Posterior cingulate gyrus (tissue), 11 donors: ENCODE results near the gene SNX7.

Experiments used
- DNase-seq, 10 donors: peaks; one replicate each; pipeline versions ENCODE4 v3.0.0 to v3.0.0-alpha.2; 2020 to 2021; ENCODE audit warnings: mixed read lengths in 3 of 10
- intact Hi-C: fragments of 100-400 bp; cut with DNase I; formaldehyde crosslinking; loops from one replicate; pipeline ENCODE4 v1.15.1; 2023

SNX7 gene, protein sequence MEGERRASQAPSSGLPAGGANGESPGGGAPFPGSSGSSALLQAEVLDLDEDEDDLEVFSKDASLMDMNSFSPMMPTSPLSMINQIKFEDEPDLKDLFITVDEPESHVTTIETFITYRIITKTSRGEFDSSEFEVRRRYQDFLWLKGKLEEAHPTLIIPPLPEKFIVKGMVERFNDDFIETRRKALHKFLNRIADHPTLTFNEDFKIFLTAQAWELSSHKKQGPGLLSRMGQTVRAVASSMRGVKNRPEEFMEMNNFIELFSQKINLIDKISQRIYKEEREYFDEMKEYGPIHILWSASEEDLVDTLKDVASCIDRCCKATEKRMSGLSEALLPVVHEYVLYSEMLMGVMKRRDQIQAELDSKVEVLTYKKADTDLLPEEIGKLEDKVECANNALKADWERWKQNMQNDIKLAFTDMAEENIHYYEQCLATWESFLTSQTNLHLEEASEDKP

DNA sequence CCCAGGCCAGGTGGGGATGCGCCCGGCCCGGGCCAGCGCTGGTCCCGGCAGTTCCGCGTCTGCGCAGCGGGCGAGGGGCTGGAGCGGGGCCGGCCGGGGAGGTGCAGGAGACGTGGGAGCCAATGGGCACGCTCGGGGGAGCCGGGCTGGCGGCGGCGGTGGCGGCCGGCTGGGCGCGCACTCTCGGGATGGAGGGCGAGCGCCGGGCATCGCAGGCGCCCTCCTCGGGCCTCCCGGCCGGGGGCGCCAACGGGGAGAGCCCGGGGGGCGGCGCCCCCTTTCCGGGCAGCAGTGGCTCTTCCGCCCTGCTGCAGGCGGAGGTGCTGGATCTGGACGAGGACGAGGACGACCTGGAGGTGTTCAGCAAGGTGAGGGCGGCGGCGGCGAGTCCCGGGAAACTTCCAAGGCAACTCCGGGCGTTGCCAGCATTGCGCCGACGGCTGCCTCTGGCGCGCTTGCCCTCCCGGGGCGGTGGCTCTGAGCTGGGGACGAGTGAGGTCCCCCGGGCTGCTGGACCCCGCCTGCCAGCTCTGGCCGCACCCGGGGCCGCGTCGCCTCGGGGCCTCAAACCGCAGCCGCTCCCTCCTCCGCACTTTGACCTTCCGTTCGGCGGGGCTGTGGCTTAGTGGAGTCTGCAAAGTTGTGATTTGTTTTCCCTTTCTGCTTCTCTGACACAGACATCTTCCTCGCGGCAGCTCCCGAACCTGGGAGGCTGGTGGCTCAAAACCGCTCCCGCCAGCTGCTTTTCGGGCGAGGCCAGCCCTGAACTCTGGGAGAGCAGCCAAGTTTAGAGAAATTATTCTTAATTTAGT lies at the start of gene SNX7:
SNX7 (plus strand) TSS at position 178 of the 812 bp plus-strand sequence; CDS start at position 189, 11 bp downstream.
- peak; percentile 69 to 96 (median 78) for DNase-seq
- intact Hi-C loops: no loop called here

DNA sequence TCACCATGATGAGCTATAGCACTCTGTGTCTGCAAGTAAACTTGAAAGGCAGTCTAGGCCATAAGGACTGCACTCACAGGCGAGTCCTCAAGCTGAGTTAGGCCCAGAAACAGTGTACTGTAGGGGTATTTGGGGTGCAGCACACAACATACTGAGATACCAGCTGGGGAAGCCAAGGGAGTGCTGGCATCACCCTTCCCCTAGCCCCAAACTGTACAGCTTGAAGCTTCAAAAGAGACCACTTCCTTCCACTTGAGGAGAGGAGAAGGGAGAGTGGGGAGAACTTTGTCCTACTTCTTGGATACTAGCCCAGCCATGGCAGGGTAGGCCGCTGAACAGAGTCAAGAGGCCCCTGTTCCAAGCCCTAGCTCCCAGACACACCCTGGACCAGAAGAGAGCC lies 24.2 kb upstream of the SNX7 start:
- intact Hi-C loops: no loop called here
- no peak for DNase-seq

DNA sequence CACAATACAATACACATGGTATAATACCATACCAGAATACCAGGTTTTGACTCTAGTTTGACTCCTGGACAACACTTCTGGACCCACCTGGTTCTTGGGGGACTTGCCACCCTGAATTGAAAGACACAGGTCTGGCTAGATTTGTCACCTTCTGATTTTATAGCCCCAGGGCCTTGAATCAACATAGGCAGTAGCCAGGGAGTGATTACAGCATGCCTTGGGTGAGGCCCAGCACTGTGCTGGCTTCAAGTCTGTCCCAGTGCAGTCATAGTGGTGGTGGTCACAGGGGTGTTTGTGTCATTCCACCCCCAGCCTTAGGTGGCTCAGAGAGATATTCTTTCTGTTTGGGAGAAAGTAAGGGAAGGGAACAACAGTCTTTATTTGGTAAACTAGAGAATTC lies 23.3 kb upstream of the SNX7 start:
- intact Hi-C loops: no loop called here
- DNase-seq: no peak

DNA sequence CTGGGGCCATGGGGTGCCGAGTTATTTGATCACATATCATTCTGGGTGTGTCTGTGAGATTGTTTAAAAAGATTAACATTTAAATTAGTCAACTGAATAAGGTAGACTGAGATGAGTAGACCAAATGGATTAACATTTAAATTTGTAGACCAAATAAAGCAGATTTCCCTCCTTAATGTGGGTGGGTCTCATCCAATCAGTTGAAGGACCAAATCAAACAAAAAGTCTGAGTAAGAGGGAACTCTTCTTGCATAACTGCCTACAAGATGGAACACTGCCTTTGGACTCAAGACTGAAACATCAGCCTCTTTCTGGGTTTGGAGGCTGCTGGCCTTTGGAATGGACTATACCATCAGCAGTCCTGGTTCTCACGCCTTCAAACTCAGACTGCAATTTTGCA lies 17.0 kb upstream of the SNX7 start:
- DNase-seq: no peak
- intact Hi-C loops: no loop called here

DNA sequence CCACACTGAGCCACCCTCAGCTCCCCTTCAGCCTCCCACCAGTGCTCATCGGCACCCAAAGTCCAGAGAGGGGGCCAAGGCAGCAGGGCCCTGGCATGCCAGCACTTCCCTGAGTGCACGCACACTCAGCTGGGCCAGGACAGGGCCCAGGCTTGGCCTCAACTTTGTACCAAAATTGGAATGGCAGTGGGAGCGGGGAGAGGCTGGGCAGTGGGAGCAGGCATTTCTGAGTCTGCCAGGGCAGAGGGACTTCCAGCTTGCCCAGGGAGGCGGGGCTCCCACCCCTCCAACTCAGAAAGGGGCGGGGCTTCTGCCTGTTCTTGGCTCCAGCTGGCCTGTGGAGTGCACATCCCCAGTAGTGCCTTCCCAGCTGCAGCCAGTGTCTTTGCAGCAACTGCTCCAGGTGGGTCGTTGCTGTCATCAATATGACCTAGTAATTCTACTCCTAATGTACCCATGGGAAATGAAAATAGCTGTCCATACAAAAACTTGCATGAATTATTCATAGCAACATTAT lies 10.3 kb upstream of the SNX7 start:
- intact Hi-C loops: no loop called here
- peak in 1 of 10 donors; percentile 70 for DNase-seq

DNA sequence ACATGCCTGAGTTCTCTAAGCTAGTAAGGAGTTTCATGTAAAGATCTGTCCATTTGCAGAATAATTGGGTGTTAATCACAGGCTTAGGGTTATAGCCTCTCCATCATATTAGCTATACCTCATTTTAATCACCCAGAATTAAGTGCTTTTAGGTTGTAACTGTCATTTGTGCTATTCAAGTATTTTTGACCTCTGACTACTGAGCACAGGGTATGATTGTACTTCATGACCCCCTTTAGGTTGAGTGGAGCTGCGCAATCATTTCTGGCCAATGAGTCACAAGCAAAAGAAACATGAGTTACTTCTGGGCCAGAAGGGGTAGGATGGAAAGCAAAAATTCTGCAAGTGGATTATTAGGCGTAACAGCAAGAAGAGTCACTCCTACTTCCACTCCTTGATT lies 8.4 kb upstream of the SNX7 start:
- intact Hi-C loops: no loop called here
- no peak for DNase-seq

DNA sequence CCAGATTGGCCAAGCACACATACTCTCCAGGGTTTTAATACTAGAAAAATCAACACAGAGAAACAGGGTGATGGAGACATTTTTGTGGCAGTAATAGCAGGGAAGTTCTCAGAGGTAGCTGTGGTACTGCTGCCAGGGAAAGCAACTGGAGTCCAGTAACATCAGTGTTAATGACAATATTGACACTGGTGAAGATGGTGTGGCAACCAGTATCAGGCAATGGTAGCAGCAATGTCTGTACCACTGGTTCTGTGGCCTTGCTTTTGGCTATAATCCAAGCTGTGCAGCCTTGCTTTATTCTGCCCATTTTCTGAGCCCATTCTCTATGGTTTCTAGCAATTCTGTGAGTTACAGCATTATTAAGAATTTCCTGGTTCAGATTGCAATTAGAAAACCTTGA lies 1.6 kb upstream of the SNX7 start:
- intact Hi-C loops: no loop called here
- no peak for DNase-seq

DNA sequence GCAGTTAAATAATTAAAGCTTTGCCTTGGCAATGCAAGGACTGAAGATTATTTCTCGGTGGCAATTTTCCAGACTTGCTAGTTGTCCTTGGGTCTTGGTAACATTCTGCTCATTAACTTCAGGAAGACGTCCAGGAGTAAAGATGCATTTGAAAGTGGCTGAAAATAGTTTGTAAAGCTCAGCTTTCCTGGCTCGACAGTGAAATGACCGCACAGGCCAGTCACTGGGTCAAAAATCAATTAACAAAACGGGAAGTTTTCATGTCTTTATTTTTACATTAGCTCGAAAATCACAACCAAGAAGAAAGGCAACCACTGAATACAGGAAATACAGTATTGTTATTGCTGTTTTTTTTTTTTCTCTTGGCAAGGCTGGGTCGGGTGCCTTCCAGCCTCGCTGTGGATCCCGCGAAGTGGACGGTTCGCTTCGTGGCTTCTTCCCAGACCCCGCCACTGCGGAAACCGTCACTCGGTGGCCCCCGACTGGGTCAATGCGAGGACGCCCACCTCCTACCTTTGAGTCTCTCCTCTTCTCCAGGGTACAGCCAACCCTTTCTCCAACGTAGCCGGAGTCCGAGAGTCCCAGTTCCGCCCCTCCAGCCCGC lies 479 bp upstream of the SNX7 start:
- peak in 1 of 10 donors; percentile 23 for DNase-seq
- intact Hi-C loops: no loop called here

DNA sequence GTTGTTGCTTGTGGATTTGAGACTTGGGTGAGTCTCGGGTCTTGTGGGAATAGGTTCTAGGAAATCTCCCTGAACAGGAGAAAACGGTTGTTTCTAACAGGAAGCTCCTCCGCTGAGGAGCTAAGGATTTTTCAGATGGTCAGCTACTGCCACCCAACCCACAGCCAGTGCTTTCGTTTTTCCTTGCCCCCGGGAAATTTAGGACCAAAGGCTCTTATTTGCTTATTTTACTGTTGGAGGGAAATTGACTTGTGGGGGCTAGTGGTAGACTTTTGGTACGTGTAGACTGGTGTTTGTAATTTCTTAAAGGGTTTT lies 792 bp downstream of the SNX7 start:
- intact Hi-C loops: no loop called here
- peak in 1 of 10 donors; percentile 13 for DNase-seq

DNA sequence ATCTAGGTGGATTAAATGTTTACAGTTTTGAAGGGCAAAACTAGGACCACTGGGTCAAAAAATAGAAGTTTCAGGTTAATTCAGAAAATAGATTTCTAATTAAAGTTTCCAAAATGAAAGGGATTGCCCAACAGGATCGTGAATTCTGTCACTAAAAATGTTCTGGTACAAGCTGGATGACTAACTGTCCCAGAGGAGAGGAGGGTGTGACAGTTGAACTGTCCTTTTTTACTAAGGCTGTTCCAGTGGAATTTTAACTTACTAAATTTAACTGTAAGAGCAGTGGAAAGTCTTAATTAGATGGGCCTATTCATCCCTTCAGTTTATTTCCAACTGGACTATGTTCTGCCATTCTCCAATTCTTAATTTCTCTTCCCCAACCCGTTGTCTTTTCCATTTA lies 7.2 kb downstream of the SNX7 start:
- intact Hi-C loops: no loop called here
- no peak for DNase-seq

DNA sequence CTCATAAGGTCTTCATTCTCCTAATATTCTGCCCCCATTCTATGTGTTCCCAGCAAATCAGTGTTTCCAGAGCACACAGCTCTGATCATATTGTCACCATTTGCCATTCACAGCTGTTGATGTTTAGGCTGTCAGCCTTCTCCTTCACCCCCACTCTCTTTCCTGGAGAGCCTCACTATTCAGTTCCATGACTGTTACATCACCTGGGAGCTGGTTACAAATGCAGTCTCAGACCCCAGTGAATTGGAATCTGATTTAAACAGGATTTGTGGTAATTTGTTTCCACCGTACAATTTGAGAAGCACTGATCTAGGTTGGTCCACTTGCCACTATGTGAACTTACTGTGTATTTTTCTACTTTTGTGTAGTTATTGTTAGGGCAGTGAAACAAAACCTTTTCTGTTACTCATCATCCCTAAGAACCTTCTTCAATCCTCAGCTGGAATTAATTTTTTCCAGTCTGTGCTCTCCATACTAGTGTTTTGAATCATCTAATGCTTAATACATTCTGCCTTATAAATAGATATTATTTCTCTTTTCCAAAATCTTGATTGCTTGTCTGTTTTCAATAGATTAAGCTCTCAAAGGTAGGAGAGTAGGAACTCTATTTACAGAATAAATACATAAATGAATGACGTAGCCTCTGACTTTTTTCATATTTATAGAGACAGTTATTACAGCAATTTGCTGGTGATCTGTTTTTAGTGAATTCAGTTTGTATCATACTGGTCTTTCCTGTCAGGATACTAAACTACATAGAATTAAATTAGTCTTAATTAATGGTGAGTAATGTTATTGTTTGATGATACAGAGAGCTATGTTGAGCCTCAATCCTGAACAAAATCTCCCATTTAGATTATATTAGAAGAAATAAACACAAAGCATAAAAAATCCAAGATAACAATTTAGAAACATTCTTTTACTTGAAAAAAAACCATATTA lies 8.1 kb downstream of the SNX7 start:
- intact Hi-C loops: no loop called here
- DNase-seq: no peak

DNA sequence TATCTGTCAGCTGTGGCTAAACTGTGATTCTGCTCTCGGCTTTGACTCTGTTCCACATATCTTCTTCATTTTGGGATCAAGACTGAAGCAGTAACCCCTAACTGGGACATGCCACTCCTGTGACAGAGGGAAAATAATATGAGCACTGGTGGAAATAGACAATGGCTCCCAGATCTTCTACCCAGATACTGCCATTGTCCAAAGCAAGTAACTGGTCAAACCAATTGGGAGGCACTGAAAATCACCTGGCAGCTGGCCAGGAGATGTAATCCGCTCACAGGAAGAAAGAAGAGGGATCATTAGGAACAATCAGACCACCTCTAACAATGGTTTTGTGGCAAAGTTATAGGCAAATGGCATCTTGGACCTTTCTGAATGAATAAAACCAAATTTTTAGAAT lies 10.7 kb downstream of the SNX7 start:
- intact Hi-C loops: no loop called here
- DNase-seq: no peak

DNA sequence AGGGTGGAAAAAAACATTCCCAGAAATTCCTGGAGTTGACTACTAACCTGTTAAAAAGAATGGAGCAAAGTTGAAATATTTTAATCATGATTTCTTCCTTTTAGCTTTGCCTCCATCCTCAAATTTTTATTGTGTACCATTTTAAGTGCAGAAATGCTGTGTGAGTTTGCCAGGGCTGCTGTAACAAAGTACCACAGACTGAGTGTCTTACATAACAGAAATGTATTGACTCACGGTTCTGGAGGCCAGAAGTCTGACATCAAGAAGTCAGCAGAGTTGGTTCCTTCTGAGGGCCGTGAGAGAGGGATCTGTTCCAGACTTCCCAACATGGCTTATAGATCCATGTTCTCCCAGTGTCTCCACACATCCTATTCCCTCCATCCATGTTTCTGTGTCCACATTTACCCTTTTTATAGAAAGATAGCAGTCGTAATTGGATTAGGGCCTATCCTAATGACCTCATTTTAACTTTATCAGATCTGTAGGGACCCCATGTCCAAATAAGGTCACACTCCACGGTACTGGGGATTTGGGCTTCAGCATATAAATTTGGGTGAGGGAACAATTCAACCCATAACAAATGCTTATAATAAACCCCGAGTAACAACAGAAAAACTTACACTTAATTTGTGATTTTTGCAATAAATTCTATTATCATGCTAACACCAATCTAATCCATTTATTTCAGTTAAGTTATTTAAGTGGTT lies 12.7 kb downstream of the SNX7 start:
- no peak for DNase-seq
- intact Hi-C loops: no loop called here

DNA sequence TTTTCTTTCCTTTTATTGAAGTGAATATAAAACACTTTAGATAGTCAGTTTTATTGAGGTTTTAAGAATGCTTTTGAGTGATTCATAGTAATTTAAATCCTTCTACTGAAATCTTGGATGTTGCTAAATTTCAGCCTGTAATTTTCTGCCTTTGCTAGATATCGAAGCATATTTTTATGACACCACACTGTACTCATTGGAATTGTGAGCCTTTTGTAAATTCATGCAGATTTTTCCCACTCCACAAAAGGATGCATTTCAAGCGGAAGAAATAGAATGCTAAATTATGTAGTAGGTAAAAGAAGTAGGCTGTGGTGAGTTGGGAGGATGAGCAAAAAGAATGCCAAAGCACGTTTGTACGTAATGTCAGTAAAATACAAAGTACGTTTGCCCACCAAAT lies 13.8 kb downstream of the SNX7 start:
- DNase-seq: no peak
- intact Hi-C loops: no loop called here

DNA sequence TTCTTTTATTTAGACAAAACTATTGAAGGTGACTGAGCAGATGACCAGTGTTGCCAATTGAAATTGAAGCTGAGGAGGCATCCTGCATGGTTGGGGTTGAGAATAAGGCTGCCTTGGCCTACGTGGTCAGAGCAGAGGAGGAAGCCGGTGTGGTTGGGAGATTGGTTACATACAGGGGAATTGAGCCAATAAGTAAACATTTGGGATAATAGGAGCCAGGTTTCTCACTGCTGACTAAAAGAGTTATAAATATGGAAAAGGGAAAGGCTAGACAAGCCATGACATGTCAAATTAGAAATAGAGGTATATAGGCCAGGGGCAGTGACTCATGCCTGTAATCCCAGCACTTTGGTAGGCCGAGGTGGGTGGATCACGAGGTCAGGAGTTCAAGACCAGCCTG lies 15.8 kb downstream of the SNX7 start:
- DNase-seq: no peak
- intact Hi-C loops: no loop called here

DNA sequence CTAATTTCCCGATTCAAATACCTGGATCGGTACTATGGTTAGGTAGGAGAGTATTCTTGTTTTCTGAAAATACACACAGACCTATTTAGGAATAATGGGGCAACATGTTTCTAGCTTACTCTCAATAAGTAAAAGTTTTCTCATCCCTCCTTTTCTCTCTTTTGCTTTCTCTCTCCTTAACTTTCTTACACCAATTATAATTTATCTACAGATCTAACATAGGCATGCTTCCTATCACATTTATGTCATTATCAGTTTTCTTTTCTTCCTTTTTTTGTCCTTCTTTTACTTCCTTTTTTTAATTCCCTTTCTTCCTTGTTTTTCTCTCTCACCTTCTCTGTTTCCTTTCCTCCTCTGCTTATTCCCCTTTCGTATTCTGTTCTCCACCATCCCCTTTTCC lies 20.3 kb downstream of the SNX7 start:
- no peak for DNase-seq
- intact Hi-C loops: no loop called here

DNA sequence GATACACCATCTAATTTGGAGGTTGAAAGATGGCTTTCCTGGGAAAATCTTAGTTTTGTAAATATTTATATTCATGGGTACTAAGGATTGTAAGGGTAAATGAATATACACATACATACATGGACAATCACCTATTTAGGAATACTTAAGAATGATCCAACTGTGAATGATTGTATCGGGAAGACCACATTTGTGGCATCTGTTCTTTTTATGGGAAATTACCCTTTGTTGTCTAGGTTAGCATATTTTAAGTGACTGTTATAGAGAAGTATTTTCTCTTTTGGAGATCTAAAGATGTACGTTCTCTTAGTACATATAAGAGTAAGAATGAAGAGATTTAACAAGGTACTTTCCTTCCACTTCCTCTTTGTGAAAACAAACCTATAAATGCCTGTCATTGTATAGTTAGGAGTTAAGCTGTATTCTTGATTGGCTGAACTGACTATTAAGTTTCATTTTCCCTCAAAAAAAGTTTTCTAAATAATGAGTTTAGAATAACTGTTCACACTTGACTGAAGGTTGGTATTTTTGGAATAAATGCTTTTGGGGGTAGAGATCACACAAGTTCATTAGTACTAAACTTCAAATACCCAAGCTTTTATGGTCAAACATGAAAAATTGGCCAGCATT lies 26.7 kb downstream of the SNX7 start:
- no peak for DNase-seq
- intact Hi-C loops: no loop called here

DNA sequence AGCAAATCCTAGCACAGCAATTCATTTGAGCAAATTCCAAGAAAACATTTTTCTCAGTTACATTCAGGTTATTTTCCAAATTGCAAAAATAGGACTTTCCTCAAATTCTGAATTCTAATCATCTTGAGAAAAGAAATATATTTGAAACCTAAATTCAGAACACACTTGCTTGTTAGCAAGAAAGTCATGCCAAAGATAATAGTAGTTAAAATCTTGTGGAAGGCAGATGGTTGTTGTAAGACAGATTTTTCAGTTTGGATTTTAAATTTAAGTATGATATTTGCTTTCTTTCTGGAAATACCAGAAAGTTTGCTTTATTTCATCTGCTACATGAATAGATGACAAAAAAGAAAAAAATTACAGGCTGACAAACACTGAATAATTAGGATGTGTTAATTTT lies 29.1 kb downstream of the SNX7 start:
- intact Hi-C loops: no loop called here
- DNase-seq: no peak

DNA sequence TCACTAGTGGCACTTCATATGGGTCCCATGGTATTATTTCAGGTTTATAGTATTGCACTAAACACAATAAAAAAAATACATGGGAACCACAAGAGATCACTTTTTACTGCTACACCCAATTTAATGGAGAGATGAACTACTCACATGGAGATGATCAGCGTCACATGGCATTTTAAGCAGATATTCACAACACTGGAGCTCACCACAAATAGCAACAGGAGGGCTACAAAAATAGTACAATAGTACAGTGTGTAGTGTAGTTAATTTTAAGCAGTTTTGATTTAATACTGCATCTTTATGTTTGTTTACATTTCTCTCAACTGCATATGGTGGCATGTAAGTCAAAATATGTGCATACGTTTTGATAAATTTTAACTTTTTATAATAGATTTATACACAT lies 31.0 kb downstream of the SNX7 start:
- no peak for DNase-seq
- intact Hi-C loops: no loop called here
